CD14-positive monocyte (primary cell): Measurements from ENCODE around the gene SNX18. TPM values are rescaled to one million over a fixed set of nuclear protein-coding genes. Genes with fewer than 3 reads are reported as not detected.
"Not testable (repeated sequence)": the region's sequence is repeated elsewhere in the genome, so short reads cannot be mapped to it uniquely, and the experiment has no call there.

Source experiments
- DNase-seq, 3 donors: peaks; one replicate each; pipeline ENCODE4 v3.0.0-alpha.2; 2011 to 2022
- H2AFZ ChIP-seq: 2 replicates; pipeline ENCODE4 v1.6.0; 2012; ENCODE audit warnings: mild to moderate bottlenecking, low read depth, low read length, inconsistent platforms; ENCODE audit not compliant: insufficient read depth, poor library complexity, severe bottlenecking
- H3K27ac ChIP-seq, 2 donors: 1 replicate in 1 of 2; 2 replicates in 1 of 2; pipeline ENCODE4 v1.5.1; 2012 to 2013; ENCODE audit warnings: low read length in 2 of 2, control low read depth in 1 of 2, inconsistent platforms in 1 of 2, low read depth in 1 of 2, mild to moderate bottlenecking in 1 of 2
- H3K27me3 ChIP-seq, 2 donors: one replicate each; pipeline versions ENCODE4 v1.6.0 to v1.6.1; 2011 to 2013; ENCODE audit warnings: low read length in 2 of 2; ENCODE audit not compliant: control insufficient read depth in 2 of 2, insufficient read depth in 2 of 2
- H3K36me3 ChIP-seq, 2 donors: replicated peaks in 1 of 2; 1 replicate in 1 of 2; 2 replicates in 1 of 2; pipeline versions ENCODE4 v1.5.1 to v1.6.1; 2012 to 2013; ENCODE audit warnings: low read length in 2 of 2, control low read depth in 1 of 2, inconsistent platforms in 1 of 2, mild to moderate bottlenecking in 1 of 2; ENCODE audit not compliant: insufficient read depth in 2 of 2, control insufficient read depth in 1 of 2
- H3K4me1 ChIP-seq, 2 donors: 1 replicate in 1 of 2; 2 replicates in 1 of 2; pipeline versions ENCODE4 v1.5.1 to v1.6.1; 2012 to 2013; ENCODE audit warnings: low read length in 2 of 2, control low read depth in 1 of 2, inconsistent platforms in 1 of 2, mild to moderate bottlenecking in 1 of 2, moderate library complexity in 1 of 2; ENCODE audit not compliant: insufficient read depth in 2 of 2, control insufficient read depth in 1 of 2
- H3K4me2 ChIP-seq: replicated peaks from 2 replicates; pipeline ENCODE3; 2012; ENCODE audit warnings: low read length, moderate library complexity, mild to moderate bottlenecking; ENCODE audit not compliant: poor library complexity, severe bottlenecking; ENCODE audit errors: extremely low read depth
- H3K4me3 ChIP-seq, 3 experiments: fragments of 200-600 bp in 1 of 3; sonication (generic) in 1 of 3; replicated peaks in 1 of 3; 1 replicate in 2 of 3; 2 replicates in 1 of 3; pipeline ENCODE4 v1.5.1; 2011 to 2013; ENCODE audit warnings: low read length in 3 of 3, mild to moderate bottlenecking in 3 of 3, control low read depth in 2 of 3, low read depth in 2 of 3, inconsistent platforms in 1 of 3, moderate library complexity in 1 of 3
- H3K79me2 ChIP-seq: 2 replicates; pipeline ENCODE4 v1.6.0; 2012; ENCODE audit warnings: mild to moderate bottlenecking, control low read depth, inconsistent platforms, low read length, moderate library complexity; ENCODE audit not compliant: insufficient read depth
- H3K9ac ChIP-seq: 2 replicates; pipeline ENCODE4 v1.6.0; 2017; ENCODE audit warnings: low read length, mild to moderate bottlenecking; ENCODE audit not compliant: insufficient read depth, poor library complexity, severe bottlenecking
- H3K9me3 ChIP-seq, 2 donors: replicated peaks in 1 of 2; 1 replicate in 1 of 2; 2 replicates in 1 of 2; pipeline versions ENCODE4 v1.5.1 to v1.6.1; 2012 to 2013; ENCODE audit warnings: low read length in 2 of 2, control low read depth in 1 of 2; ENCODE audit not compliant: control insufficient read depth in 1 of 2, insufficient read depth in 1 of 2
- H4K20me1 ChIP-seq: 2 replicates; pipeline ENCODE4 v1.6.0; 2012; ENCODE audit warnings: mild to moderate bottlenecking, low read length, control low read depth, moderate library complexity; ENCODE audit not compliant: insufficient read depth
- H3K27ac Mint-ChIP-seq, 7 donors: one replicate each; pipeline ENCODE4 v1.8.0; 2020; ENCODE audit warnings: mild to moderate bottlenecking in 7 of 7, mixed read lengths in 7 of 7, moderate library complexity in 6 of 7, inconsistent platforms in 2 of 7
- H3K27me3 Mint-ChIP-seq, 3 donors: one replicate each; pipeline ENCODE4 v1.8.0; 2021 to 2022; ENCODE audit warnings: low read depth in 3 of 3, mild to moderate bottlenecking in 3 of 3, mixed read lengths in 3 of 3, moderate library complexity in 3 of 3, inconsistent platforms in 1 of 3
- H3K36me3 Mint-ChIP-seq, 2 donors: one replicate each; pipeline ENCODE4 v1.8.0; 2020; ENCODE audit warnings: mixed read lengths in 2 of 2, inconsistent platforms in 1 of 2, mild to moderate bottlenecking in 1 of 2
- H3K4me1 Mint-ChIP-seq: one replicate; pipeline ENCODE4 v1.8.0; 2020; ENCODE audit warnings: mild to moderate bottlenecking, mixed read lengths
- H3K4me3 Mint-ChIP-seq, 2 donors: one replicate each; pipeline ENCODE4 v1.8.0; 2020; ENCODE audit warnings: mild to moderate bottlenecking in 2 of 2, mixed read lengths in 2 of 2, moderate library complexity in 1 of 2
- H3K9me3 Mint-ChIP-seq, 7 donors: one replicate each; pipeline ENCODE4 v1.8.0; 2020 to 2022; ENCODE audit warnings: mixed read lengths in 7 of 7, mild to moderate bottlenecking in 6 of 7, moderate library complexity in 6 of 7, inconsistent platforms in 2 of 7
- CTCF ChIP-seq: fragments of 200-600 bp; IDR thresholded peaks from one replicate; pipeline ENCODE4 v1.8.0; 2022; ENCODE audit warnings: antibody characterized with exemption, mild to moderate bottlenecking
- WGBS: methylation state at CpG from one replicate; pipeline ENCODE4 v1.1.5; 2013; ENCODE audit warnings: missing lambda C conversion rate; ENCODE audit not compliant: insufficient coverage; 5-methylcytosine and 5-hydroxymethylcytosine counted together
- intact Hi-C, 2 donors: fragments of 100-400 bp; cut with micrococcal nuclease; formaldehyde crosslinking; loops; one replicate each; pipeline versions ENCODE4 v1.15.0 to v1.15.1; 2023
- polyA plus RNA-seq, 3 donors: library from polyadenylated mRNA; depleted of rRNA in 1 of 3; unstranded in 2 of 3; stranded (reverse) in 1 of 3; fragments of 300-500 nt in 2 of 3; fragments of >200 nt in 1 of 3; fragmentation: Illumina TruSeq in 2 of 3; gene quantifications; 1 replicate in 2 of 3; 2 replicates in 1 of 3; pipeline ENCODE4 v1.2.3, GENCODE V29; 2012 to 2021

The SNX18 gene
- polyA plus RNA-seq, 3 donors = 6.8 to 33.3 (median 12.4) TPM

GRCh38 chr5:54489648-54489979 lies 27.9 kb upstream of the SNX18 start:
- intact Hi-C loops = loop anchor here in 1 of 2 donors (10.0 kb wide), 1 partner anchor 245 kb away; no protein-coding TSS in a partner anchor
- not testable (repeated sequence) for H3K36me3 Mint-ChIP-seq, H3K27me3 Mint-ChIP-seq, H3K4me1 Mint-ChIP-seq, H3K4me1 ChIP-seq, H3K4me3 Mint-ChIP-seq, H3K79me2 ChIP-seq, H3K36me3 ChIP-seq, H3K9me3 ChIP-seq, H2AFZ ChIP-seq, H3K4me2 ChIP-seq, H4K20me1 ChIP-seq, H3K27ac ChIP-seq, H3K27me3 ChIP-seq, H3K27ac Mint-ChIP-seq, H3K4me3 ChIP-seq, H3K9me3 Mint-ChIP-seq, DNase-seq, H3K9ac ChIP-seq
- TF ChIP-seq CTCF = peak; percentile 46
- no CpG with 5 or more reads among the region's 2 CpGs for WGBS

DNA sequence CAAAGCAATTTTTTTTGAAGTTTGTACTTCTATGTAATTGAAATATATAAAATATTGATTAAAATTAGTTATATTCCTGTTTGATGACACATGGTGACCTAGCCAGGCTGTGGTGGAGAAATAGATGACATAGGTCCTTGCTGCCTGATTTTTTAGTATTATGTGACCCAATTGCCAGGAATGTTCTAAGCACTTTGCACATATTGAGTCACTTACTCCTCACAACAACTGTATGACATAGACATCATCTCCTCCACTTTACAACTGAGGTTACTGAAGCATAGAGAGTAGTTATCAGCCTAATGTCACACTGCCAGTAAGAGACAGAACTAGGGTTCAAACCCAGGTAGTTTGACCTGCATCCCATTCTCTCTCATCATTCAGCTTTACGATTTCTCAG lies 26.2 kb upstream of the SNX18 start:
- WGBS = no CpG with 5 or more reads among the region's 1 CpG
- TF ChIP-seq CTCF = no peak
- H3K4me3 ChIP-seq = no peak overlapping the region
- H3K27ac ChIP-seq = no peak overlapping the region
- peaks cover 0 to 7% (median 0%) of the 10 kb centered on the region in 7 donors for H3K9me3 Mint-ChIP-seq
- H3K27me3 Mint-ChIP-seq = peaks cover 2 to 5% (median 4%) of the 10 kb centered on the region in 3 donors
- H3K27ac Mint-ChIP-seq = no peak overlapping the region
- no peaks in the 10 kb centered on the region for H3K36me3 Mint-ChIP-seq
- intact Hi-C loops = no loop called here
- peaks cover 0 to 2% of the 10 kb centered on the region in 2 donors for H3K27me3 ChIP-seq
- no peak overlapping the region for H3K9ac ChIP-seq
- no peak overlapping the region for H3K4me3 Mint-ChIP-seq
- no peak for DNase-seq
- H3K79me2 ChIP-seq = no peaks in the 10 kb centered on the region
- no peak overlapping the region for H3K4me2 ChIP-seq
- no peak overlapping the region for H2AFZ ChIP-seq
- peaks cover 7% of the 10 kb centered on the region for H3K4me1 Mint-ChIP-seq
- no peaks in the 10 kb centered on the region for H3K36me3 ChIP-seq
- H3K4me1 ChIP-seq = no peaks in the 10 kb centered on the region
- H4K20me1 ChIP-seq = no peaks in the 10 kb centered on the region
- H3K9me3 ChIP-seq = no peaks in the 10 kb centered on the region
